ENCODE measurements around the gene PTOV1. TPM values are rescaled to one million over a fixed set of nuclear protein-coding genes. Genes with fewer than 3 reads are reported as not detected.
A peak's percentile ranks its signal among the peaks of the same experiment; 100 is the strongest.
"Not testable (repeated sequence)": the region's sequence is repeated elsewhere in the genome, so short reads cannot be mapped to it uniquely, and the experiment has no call there.

PTOV1 gene
- total and polyA plus RNA-seq, 4 donors: 50.0 to 142 (median 118) TPM

GRCh38 chr19:49812997-49813861 is 37.7 kb upstream of the PTOV1 start, which contains the start of gene FUZ:
TSS of gene FUZ (minus strand) at chr19:49813292. CDS start at chr19:49813106, 186 bp downstream.
- DNase-seq (peak; percentile 97 to 98), ATAC-seq (ENCODE audit: low FRiP score) (peak; percentile 90)
- intact Hi-C loops (cut with DNase I): loop anchor here in 1 of 2 donors (5.0 kb wide), 1 partner anchor 54 kb away; the partner anchor contains the start of gene PNKP
- Histone ChIP-seq H3K27me3 (ENCODE audit: control insufficient read depth in 1 of 2, insufficient read depth in 2 of 2, low read length in 1 of 2) (no peaks in the 10 kb centered on the region), H3K4me3 (ENCODE audit: low read length in 2 of 2) (peak within 1 kb of the TSS; percentile 47 to 84), H3K36me3 (ENCODE audit: control insufficient read depth in 1 of 2, insufficient read depth in 2 of 2, low read length in 1 of 2) (no peaks in the 10 kb centered on the region), H3K9me3 (ENCODE audit: control insufficient read depth, low read length) (no peaks in the 10 kb centered on the region), H3K4me1 (ENCODE audit: control insufficient read depth in 1 of 2, insufficient read depth in 2 of 2, low read length in 2 of 2) (no peaks in the 10 kb centered on the region), H3K27ac (ENCODE audit: low read depth in 1 of 2, low read length in 2 of 2) (peak within 1 kb of the TSS in 1 of 2 donors; percentile 69)
- 0% methylated on average over 45 of the region's 45 CpGs for WGBS, 2 donors

GRCh38 chr19:49814010-49814409 is 36.9 kb upstream of the PTOV1 start:
- DNase-seq (no peak), ATAC-seq (ENCODE audit: low FRiP score) (no peak)
- Histone ChIP-seq H3K27me3 (ENCODE audit: control insufficient read depth in 1 of 2, insufficient read depth in 2 of 2, low read length in 1 of 2) (no peaks in the 10 kb centered on the region), H3K9me3 (ENCODE audit: control insufficient read depth, low read length) (no peaks in the 10 kb centered on the region), H3K4me1 (ENCODE audit: control insufficient read depth in 1 of 2, insufficient read depth in 2 of 2, low read length in 2 of 2) (no peaks in the 10 kb centered on the region), H3K4me3 (ENCODE audit: low read length in 2 of 2) (no peak overlapping the region), H3K27ac (ENCODE audit: low read depth in 1 of 2, low read length in 2 of 2) (no peak overlapping the region), H3K36me3 (ENCODE audit: control insufficient read depth in 1 of 2, insufficient read depth in 2 of 2, low read length in 1 of 2) (no peaks in the 10 kb centered on the region)
- WGBS, 2 donors: 53 to 54% methylated on average over 1 of the region's 1 CpG
- intact Hi-C loops (cut with DNase I): loop anchor here in 1 of 2 donors (5.0 kb wide), 1 partner anchor 53 kb away; the partner anchor contains the start of gene PNKP

GRCh38 chr19:49816590-49816989 is 34.4 kb upstream of the PTOV1 start:
- Histone ChIP-seq H3K4me1 (ENCODE audit: control insufficient read depth in 1 of 2, insufficient read depth in 2 of 2, low read length in 2 of 2) (no peaks in the 10 kb centered on the region), H3K27me3 (ENCODE audit: control insufficient read depth in 1 of 2, insufficient read depth in 2 of 2, low read length in 1 of 2) (no peaks in the 10 kb centered on the region), H3K27ac (ENCODE audit: low read depth in 1 of 2, low read length in 2 of 2) (peak overlapping the region in 1 of 2 donors; percentile 81), H3K9me3 (ENCODE audit: control insufficient read depth, low read length) (no peaks in the 10 kb centered on the region), H3K4me3 (ENCODE audit: low read length in 2 of 2) (no peak overlapping the region), H3K36me3 (ENCODE audit: control insufficient read depth in 1 of 2, insufficient read depth in 2 of 2, low read length in 1 of 2) (no peaks in the 10 kb centered on the region)
- no peak for DNase-seq
- intact Hi-C loops (cut with DNase I): loop anchor here in 1 of 2 donors (5.0 kb wide), 1 partner anchor 36 kb away; the partner anchor contains the start of gene PTOV1
- 83 to 86% methylated on average over 14 of the region's 14 CpGs for WGBS, 2 donors
- ATAC-seq (ENCODE audit: low FRiP score): no peak

- 0% methylated on average over 57 of the region's 57 CpGs for WGBS, 2 donors
- Histone ChIP-seq H3K4me3 (ENCODE audit: low read length in 2 of 2) (peak within 1 kb of the TSS; percentile 1 to 76), H3K9me3 (ENCODE audit: control insufficient read depth, low read length) (no peaks in the 10 kb centered on the region), H3K4me1 (ENCODE audit: control insufficient read depth in 1 of 2, insufficient read depth in 2 of 2, low read length in 2 of 2) (no peaks in the 10 kb centered on the region), H3K27ac (ENCODE audit: low read depth in 1 of 2, low read length in 2 of 2) (peak within 1 kb of the TSS in 1 of 2 donors; percentile 8), H3K27me3 (ENCODE audit: control insufficient read depth in 1 of 2, insufficient read depth in 2 of 2, low read length in 1 of 2) (no peaks in the 10 kb centered on the region), H3K36me3 (ENCODE audit: control insufficient read depth in 1 of 2, insufficient read depth in 2 of 2, low read length in 1 of 2) (no peaks in the 10 kb centered on the region)
- peak; percentile 93 for ATAC-seq (ENCODE audit: low FRiP score)
- intact Hi-C loops (cut with DNase I): loop anchor here (2.0 to 5.0 kb wide), 2 partner anchors 33 to 34 kb away; partner anchors contain the start of gene PTOV1 (in 2 of the 2)
- peak; percentile 93 to 96 for DNase-seq
Measured at GRCh38 chr19:49817964-49818648, 32.9 kb upstream of the PTOV1 start, which contains the start of gene MED25. TSS of gene MED25 (plus strand) at chr19:49818289. CDS start at chr19:49818342, 53 bp downstream.

- Histone ChIP-seq H3K27me3 (ENCODE audit: control insufficient read depth in 1 of 2, insufficient read depth in 2 of 2, low read length in 1 of 2) (no peaks in the 10 kb centered on the region), H3K27ac (ENCODE audit: low read depth in 1 of 2, low read length in 2 of 2) (no peak overlapping the region), H3K9me3 (ENCODE audit: control insufficient read depth, low read length) (no peaks in the 10 kb centered on the region), H3K4me3 (ENCODE audit: low read length in 2 of 2) (peak overlapping the region; percentile 1 to 76), H3K36me3 (ENCODE audit: control insufficient read depth in 1 of 2, insufficient read depth in 2 of 2, low read length in 1 of 2) (no peaks in the 10 kb centered on the region), H3K4me1 (ENCODE audit: control insufficient read depth in 1 of 2, insufficient read depth in 2 of 2, low read length in 2 of 2) (no peaks in the 10 kb centered on the region)
- WGBS, 2 donors: 24 to 27% methylated on average over 16 of the region's 16 CpGs
- DNase-seq: no peak
- ATAC-seq (ENCODE audit: low FRiP score): no peak
- intact Hi-C loops (cut with DNase I): loop anchor here (2.0 to 5.0 kb wide), 2 partner anchors 32 to 33 kb away; partner anchors contain the start of gene PTOV1 (in 2 of the 2)
Measured at GRCh38 chr19:49818649-49819370, 32.1 kb upstream of the PTOV1 start.

- not testable (repeated sequence) for H3K9me3 ChIP-seq (ENCODE audit: control insufficient read depth, low read length); H3K4me3 ChIP-seq (ENCODE audit: low read length in 2 of 2); H3K27ac ChIP-seq (ENCODE audit: low read depth in 1 of 2, low read length in 2 of 2); DNase-seq; H3K4me1 ChIP-seq (ENCODE audit: control insufficient read depth in 1 of 2, insufficient read depth in 2 of 2, low read length in 2 of 2); H3K27me3 ChIP-seq (ENCODE audit: control insufficient read depth in 1 of 2, insufficient read depth in 2 of 2, low read length in 1 of 2); H3K36me3 ChIP-seq (ENCODE audit: control insufficient read depth in 1 of 2, insufficient read depth in 2 of 2, low read length in 1 of 2); ATAC-seq (ENCODE audit: low FRiP score)
- intact Hi-C loops (cut with DNase I): loop anchor here (2.0 to 5.0 kb wide), 2 partner anchors 31 to 33 kb away; partner anchors contain the start of gene PTOV1 (in 2 of the 2)
- 73 to 80% methylated on average over 7 of the region's 7 CpGs for WGBS, 2 donors
Measured at GRCh38 chr19:49819452-49820115, 31.4 kb upstream of the PTOV1 start.

- no peak overlapping the region for H3K4me3 ChIP-seq (ENCODE audit: low read length in 2 of 2)
- ATAC-seq (ENCODE audit: low FRiP score) (no peak), DNase-seq (no peak)
Measured at GRCh38 chr19:49820125-49820524, 30.8 kb upstream of the PTOV1 start.

More at GRCh38 chr19:49820125-49820524, 30.8 kb upstream of the PTOV1 start:
- Histone ChIP-seq H3K4me1 (ENCODE audit: control insufficient read depth in 1 of 2, insufficient read depth in 2 of 2, low read length in 2 of 2) (no peaks in the 10 kb centered on the region), H3K36me3 (ENCODE audit: control insufficient read depth in 1 of 2, insufficient read depth in 2 of 2, low read length in 1 of 2) (no peaks in the 10 kb centered on the region), H3K27ac (ENCODE audit: low read depth in 1 of 2, low read length in 2 of 2) (no peak overlapping the region), H3K9me3 (ENCODE audit: control insufficient read depth, low read length) (no peaks in the 10 kb centered on the region), H3K27me3 (ENCODE audit: control insufficient read depth in 1 of 2, insufficient read depth in 2 of 2, low read length in 1 of 2) (no peaks in the 10 kb centered on the region)
- 74 to 79% methylated on average over 10 of the region's 10 CpGs for WGBS, 2 donors
- intact Hi-C loops (cut with DNase I): no loop called here
